Upper lobe of left lung (tissue), 4 donors: ENCODE data around the gene CCNF.

ENCODE experiments used
- EP300 ChIP-seq, 4 donors: sonication (generic); formaldehyde crosslinking; IDR thresholded peaks; one replicate each; pipeline ENCODE4 v1.5.1; 2017; ENCODE audit warnings: antibody characterized with exemption in 4 of 4, control low read depth in 2 of 4
- POLR2A ChIP-seq, 4 donors: fragments of 450-650 bp; IDR thresholded peaks; one replicate each; pipeline ENCODE4 v1.5.1; 2016 to 2017; ENCODE audit warnings: antibody characterized with exemption in 4 of 4, mild to moderate bottlenecking in 2 of 4
- TF ChIP-seq, protein P1 (sequence below), 6 experiments: fragments of 450-650 bp in 4 of 6; fragments of 200-600 bp in 2 of 6; sonication (generic) in 2 of 6; IDR thresholded peaks; one replicate each; pipeline ENCODE4 v1.5.1; 2016 to 2019; ENCODE audit warnings: antibody characterized with exemption in 6 of 6

DNA sequence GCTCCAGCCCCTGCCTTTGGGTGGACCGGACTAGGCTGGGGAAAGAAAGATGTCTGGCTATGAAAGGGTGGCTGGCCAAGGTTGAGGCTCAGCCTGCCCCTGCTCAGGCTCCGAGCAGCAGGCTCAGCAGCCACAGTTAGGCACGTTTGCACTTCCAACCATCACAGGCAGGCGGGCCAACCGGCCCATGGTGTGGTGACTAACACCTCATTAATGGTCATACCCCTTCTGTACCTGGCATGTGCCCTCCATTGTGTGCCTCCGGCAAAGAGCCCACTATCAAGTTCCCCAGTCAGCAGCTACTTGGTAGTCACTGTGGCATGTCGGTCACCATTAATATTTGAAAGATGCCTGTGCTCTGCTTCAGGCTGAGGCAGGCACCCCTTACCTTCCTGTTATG lies 52.4 kb downstream of the CCNF start:
- TF ChIP-seq, protein P1, sequence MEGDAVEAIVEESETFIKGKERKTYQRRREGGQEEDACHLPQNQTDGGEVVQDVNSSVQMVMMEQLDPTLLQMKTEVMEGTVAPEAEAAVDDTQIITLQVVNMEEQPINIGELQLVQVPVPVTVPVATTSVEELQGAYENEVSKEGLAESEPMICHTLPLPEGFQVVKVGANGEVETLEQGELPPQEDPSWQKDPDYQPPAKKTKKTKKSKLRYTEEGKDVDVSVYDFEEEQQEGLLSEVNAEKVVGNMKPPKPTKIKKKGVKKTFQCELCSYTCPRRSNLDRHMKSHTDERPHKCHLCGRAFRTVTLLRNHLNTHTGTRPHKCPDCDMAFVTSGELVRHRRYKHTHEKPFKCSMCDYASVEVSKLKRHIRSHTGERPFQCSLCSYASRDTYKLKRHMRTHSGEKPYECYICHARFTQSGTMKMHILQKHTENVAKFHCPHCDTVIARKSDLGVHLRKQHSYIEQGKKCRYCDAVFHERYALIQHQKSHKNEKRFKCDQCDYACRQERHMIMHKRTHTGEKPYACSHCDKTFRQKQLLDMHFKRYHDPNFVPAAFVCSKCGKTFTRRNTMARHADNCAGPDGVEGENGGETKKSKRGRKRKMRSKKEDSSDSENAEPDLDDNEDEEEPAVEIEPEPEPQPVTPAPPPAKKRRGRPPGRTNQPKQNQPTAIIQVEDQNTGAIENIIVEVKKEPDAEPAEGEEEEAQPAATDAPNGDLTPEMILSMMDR (IDR thresholded peaks at IDR 0.05) = no peak
- TF ChIP-seq EP300 (IDR thresholded peaks at IDR 0.05) (no peak), POLR2A (IDR thresholded peaks at IDR 0.05) (no peak)
